ENCODE data around the gene RTL5.

The RTL5 gene

GRCh38 chrX:72110051-72110875 is 21.5 kb downstream of the RTL5 start:
- no CpG with 5 or more reads among the region's 13 CpGs for WGBS (ENCODE audit: insufficient coverage, insufficient read length)
- Histone ChIP-seq H3K36me3 (ENCODE audit: control insufficient read depth, insufficient read depth, low read length) (no peaks in the 10 kb centered on the region), H3K9me3 (ENCODE audit: control insufficient read depth, insufficient read depth, low read length) (no peaks in the 10 kb centered on the region), H3K4me1 (ENCODE audit: control insufficient read depth, insufficient read depth, low read length) (no peaks in the 10 kb centered on the region; the same call in 1 of the 2 replicates), H3K27ac (ENCODE audit: low read length) (no peak overlapping the region), H3K27me3 (ENCODE audit: control insufficient read depth, insufficient read depth, low read length) (no peaks in the 10 kb centered on the region), H3K4me3 (ENCODE audit: low read length) (no peak overlapping the region)
- DNase-seq (ENCODE audit: low read depth, low spot score) = no peak

GRCh38 chrX:72108666-72109065 is 23.0 kb downstream of the RTL5 start:
- Histone ChIP-seq H3K36me3 (ENCODE audit: control insufficient read depth, insufficient read depth, low read length) (no peaks in the 10 kb centered on the region), H3K4me1 (ENCODE audit: control insufficient read depth, insufficient read depth, low read length) (no peaks in the 10 kb centered on the region; the same call in 1 of the 2 replicates), H3K27me3 (ENCODE audit: control insufficient read depth, insufficient read depth, low read length) (no peaks in the 10 kb centered on the region), H3K27ac (ENCODE audit: low read length) (no peak overlapping the region), H3K4me3 (ENCODE audit: low read length) (no peak overlapping the region), H3K9me3 (ENCODE audit: control insufficient read depth, insufficient read depth, low read length) (no peaks in the 10 kb centered on the region)
- no peak for DNase-seq (ENCODE audit: low read depth, low spot score)
- no CpG with 5 or more reads among the region's 10 CpGs for WGBS (ENCODE audit: insufficient coverage, insufficient read length)

GRCh38 chrX:72107841-72108595 is 23.7 kb downstream of the RTL5 start:
- Histone ChIP-seq H3K27me3 (ENCODE audit: control insufficient read depth, insufficient read depth, low read length) (no peaks in the 10 kb centered on the region), H3K4me3 (ENCODE audit: low read length) (no peak overlapping the region), H3K36me3 (ENCODE audit: control insufficient read depth, insufficient read depth, low read length) (no peaks in the 10 kb centered on the region), H3K27ac (ENCODE audit: low read length) (no peak overlapping the region), H3K9me3 (ENCODE audit: control insufficient read depth, insufficient read depth, low read length) (no peaks in the 10 kb centered on the region), H3K4me1 (ENCODE audit: control insufficient read depth, insufficient read depth, low read length) (no peaks in the 10 kb centered on the region; the same call in 1 of the 2 replicates)
- no CpG with 5 or more reads among the region's 12 CpGs for WGBS (ENCODE audit: insufficient coverage, insufficient read length)
- no peak for DNase-seq (ENCODE audit: low read depth, low spot score)

DNA sequence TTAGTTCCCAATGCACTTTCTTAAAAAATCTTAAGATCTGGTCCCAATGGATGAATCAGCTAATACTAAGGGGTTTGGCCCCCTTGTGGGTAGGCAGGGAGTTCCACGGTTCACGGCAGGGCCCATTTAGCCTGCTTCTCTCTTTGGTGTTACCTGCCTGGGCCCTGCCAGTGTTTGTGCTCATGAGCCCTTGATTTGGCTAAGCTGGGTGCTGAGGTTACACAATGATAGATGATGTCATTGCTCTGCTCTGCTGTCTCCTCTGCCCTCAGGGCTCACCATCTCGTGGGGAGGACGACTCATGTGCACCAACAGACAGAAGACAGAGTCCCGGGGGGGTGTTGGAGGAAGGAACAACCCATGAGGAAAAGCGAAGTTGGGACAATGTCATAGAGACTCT is 24.4 kb downstream of the RTL5 start:
- no peak overlapping the region for H3K4me3 ChIP-seq (ENCODE audit: low read length)
- H3K27ac ChIP-seq (ENCODE audit: low read length) = no peak overlapping the region
- no CpG with 5 or more reads among the region's 6 CpGs for WGBS (ENCODE audit: insufficient coverage, insufficient read length)
- DNase-seq (ENCODE audit: low read depth, low spot score) = no peak
- H3K4me1 ChIP-seq (ENCODE audit: control insufficient read depth, insufficient read depth, low read length) = no peaks in the 10 kb centered on the region; the same call in 1 of the 2 replicates
- no peaks in the 10 kb centered on the region for H3K9me3 ChIP-seq (ENCODE audit: control insufficient read depth, insufficient read depth, low read length)
- H3K36me3 ChIP-seq (ENCODE audit: control insufficient read depth, insufficient read depth, low read length) = no peaks in the 10 kb centered on the region
- no peaks in the 10 kb centered on the region for H3K27me3 ChIP-seq (ENCODE audit: control insufficient read depth, insufficient read depth, low read length)

DNA sequence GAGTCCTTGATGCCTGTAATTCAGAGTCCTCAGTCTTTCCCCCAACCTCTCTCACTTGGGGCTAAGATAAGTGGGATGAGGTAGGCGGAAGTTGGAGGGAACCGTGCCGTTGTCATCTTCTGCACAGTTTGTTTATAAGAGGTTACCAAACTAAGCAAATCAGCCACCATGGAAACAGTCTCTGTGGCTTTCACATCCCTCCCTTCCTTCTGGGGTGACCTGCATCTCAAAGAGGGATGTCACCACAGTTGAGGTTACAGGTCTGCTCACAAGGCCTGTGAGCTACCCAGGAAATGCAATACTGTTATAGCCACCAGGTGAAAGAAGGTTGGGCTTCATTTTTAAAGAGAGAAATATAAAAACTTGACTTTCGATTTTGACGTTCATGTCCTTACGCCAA is 26.3 kb downstream of the RTL5 start:
- H3K9me3 ChIP-seq (ENCODE audit: control insufficient read depth, insufficient read depth, low read length) = no peaks in the 10 kb centered on the region
- H3K27ac ChIP-seq (ENCODE audit: low read length) = no peak overlapping the region
- no peak for DNase-seq (ENCODE audit: low read depth, low spot score)
- H3K4me3 ChIP-seq (ENCODE audit: low read length) = no peak overlapping the region
- no CpG with 5 or more reads among the region's 6 CpGs for WGBS (ENCODE audit: insufficient coverage, insufficient read length)
- peaks cover 7% of the 10 kb centered on the region for H3K4me1 ChIP-seq (ENCODE audit: control insufficient read depth, insufficient read depth, low read length)
- H3K36me3 ChIP-seq (ENCODE audit: control insufficient read depth, insufficient read depth, low read length) = no peaks in the 10 kb centered on the region
- no peaks in the 10 kb centered on the region for H3K27me3 ChIP-seq (ENCODE audit: control insufficient read depth, insufficient read depth, low read length)

DNA sequence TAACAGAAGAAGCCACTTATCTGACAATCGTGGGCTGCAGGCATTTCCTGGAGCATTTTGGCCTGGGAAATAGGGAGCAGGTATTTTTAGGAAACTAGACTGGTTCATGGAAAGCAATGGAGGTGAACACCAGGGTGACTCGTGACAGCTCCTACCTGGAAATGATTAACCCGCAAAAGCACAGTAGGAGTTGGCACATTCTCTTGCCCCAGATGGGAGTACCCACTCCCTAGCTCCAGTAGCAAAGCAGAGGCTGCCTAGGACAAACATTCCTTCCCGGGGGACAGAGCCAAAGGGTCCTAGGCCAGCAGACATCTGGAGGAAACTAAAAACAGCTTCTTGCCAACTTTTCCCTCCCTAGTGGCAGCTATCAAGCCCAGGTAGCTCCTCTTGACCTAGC is 29.0 kb downstream of the RTL5 start:
- Histone ChIP-seq H3K4me3 (ENCODE audit: low read length) (no peak overlapping the region), H3K27ac (ENCODE audit: low read length) (no peak overlapping the region), H3K4me1 (ENCODE audit: control insufficient read depth, insufficient read depth, low read length) (peaks cover 7% of the 10 kb centered on the region), H3K9me3 (ENCODE audit: control insufficient read depth, insufficient read depth, low read length) (no peaks in the 10 kb centered on the region), H3K36me3 (ENCODE audit: control insufficient read depth, insufficient read depth, low read length) (no peaks in the 10 kb centered on the region), H3K27me3 (ENCODE audit: control insufficient read depth, insufficient read depth, low read length) (no peaks in the 10 kb centered on the region)
- WGBS (ENCODE audit: insufficient coverage, insufficient read length) = no CpG with 5 or more reads among the region's 4 CpGs
- DNase-seq (ENCODE audit: low read depth, low spot score) = no peak

GRCh38 chrX:72102126-72102525 is 29.6 kb downstream of the RTL5 start:
- no peaks in the 10 kb centered on the region for H3K36me3 ChIP-seq (ENCODE audit: control insufficient read depth, insufficient read depth, low read length)
- no peaks in the 10 kb centered on the region for H3K9me3 ChIP-seq (ENCODE audit: control insufficient read depth, insufficient read depth, low read length)
- DNase-seq (ENCODE audit: low read depth, low spot score) = no peak
- H3K27me3 ChIP-seq (ENCODE audit: control insufficient read depth, insufficient read depth, low read length) = no peaks in the 10 kb centered on the region
- no peak overlapping the region for H3K27ac ChIP-seq (ENCODE audit: low read length)
- WGBS (ENCODE audit: insufficient coverage, insufficient read length) = no CpG with 5 or more reads among the region's 2 CpGs
- peaks cover 7% of the 10 kb centered on the region for H3K4me1 ChIP-seq (ENCODE audit: control insufficient read depth, insufficient read depth, low read length)
- H3K4me3 ChIP-seq (ENCODE audit: low read length) = no peak overlapping the region

- WGBS (ENCODE audit: insufficient coverage, insufficient read length) = no CpG with 5 or more reads among the region's 4 CpGs
- Histone ChIP-seq H3K27ac (ENCODE audit: low read length) (no peak overlapping the region), H3K36me3 (ENCODE audit: control insufficient read depth, insufficient read depth, low read length) (no peaks in the 10 kb centered on the region), H3K4me3 (ENCODE audit: low read length) (no peak overlapping the region), H3K9me3 (ENCODE audit: control insufficient read depth, insufficient read depth, low read length) (no peaks in the 10 kb centered on the region), H3K4me1 (ENCODE audit: control insufficient read depth, insufficient read depth, low read length) (peaks cover 7% of the 10 kb centered on the region), H3K27me3 (ENCODE audit: control insufficient read depth, insufficient read depth, low read length) (no peaks in the 10 kb centered on the region)
- DNase-seq (ENCODE audit: low read depth, low spot score) = no peak
Observed at GRCh38 chrX:72101597-72102037, 30.1 kb downstream of the RTL5 start.

GRCh38 chrX:72100824-72101351 is 30.8 kb downstream of the RTL5 start:
- H3K4me3 ChIP-seq (ENCODE audit: low read length) = no peak overlapping the region
- H3K9me3 ChIP-seq (ENCODE audit: control insufficient read depth, insufficient read depth, low read length) = no peaks in the 10 kb centered on the region
- no CpG with 5 or more reads among the region's 9 CpGs for WGBS (ENCODE audit: insufficient coverage, insufficient read length)
- peaks cover 7% of the 10 kb centered on the region for H3K4me1 ChIP-seq (ENCODE audit: control insufficient read depth, insufficient read depth, low read length)
- no peaks in the 10 kb centered on the region for H3K36me3 ChIP-seq (ENCODE audit: control insufficient read depth, insufficient read depth, low read length)
- H3K27ac ChIP-seq (ENCODE audit: low read length) = no peak overlapping the region
- no peaks in the 10 kb centered on the region for H3K27me3 ChIP-seq (ENCODE audit: control insufficient read depth, insufficient read depth, low read length)
- DNase-seq (ENCODE audit: low read depth, low spot score) = no peak

DNA sequence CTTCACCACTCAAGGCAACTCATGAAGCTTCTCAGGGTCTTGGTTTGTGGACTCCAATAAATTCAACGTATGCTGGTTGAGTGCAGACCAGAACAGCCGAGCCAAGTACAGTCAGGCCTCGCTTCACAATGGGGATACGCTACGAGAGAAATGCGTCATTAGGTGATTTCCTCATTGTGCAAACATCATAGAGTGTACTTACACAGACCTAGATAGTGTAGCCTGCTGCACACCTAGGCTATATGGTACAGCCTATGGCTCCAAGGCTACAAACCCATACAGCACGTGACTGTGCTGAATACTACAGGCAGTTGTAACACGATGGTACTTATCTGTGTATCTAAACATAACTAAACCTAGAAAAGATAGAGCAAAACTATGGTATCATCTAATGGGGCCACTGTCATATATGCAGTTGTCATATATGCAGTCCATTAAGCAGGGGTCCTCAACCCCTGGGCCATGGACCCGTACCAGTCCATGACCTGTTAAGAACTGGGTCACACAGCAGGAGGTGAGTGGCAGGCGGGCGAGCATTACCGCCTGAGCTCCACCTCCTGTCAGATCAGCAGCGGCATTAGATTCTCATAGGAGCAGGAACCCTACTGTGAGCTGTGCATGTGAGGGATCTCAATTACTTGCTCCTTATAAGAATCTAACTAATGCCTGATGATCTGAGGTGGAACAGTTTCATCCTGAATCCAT is 31.5 kb downstream of the RTL5 start:
- Histone ChIP-seq H3K4me1 (ENCODE audit: control insufficient read depth, insufficient read depth, low read length) (peaks cover 7% of the 10 kb centered on the region), H3K9me3 (ENCODE audit: control insufficient read depth, insufficient read depth, low read length) (no peaks in the 10 kb centered on the region), H3K27ac (ENCODE audit: low read length) (no peak overlapping the region), H3K27me3 (ENCODE audit: control insufficient read depth, insufficient read depth, low read length) (no peaks in the 10 kb centered on the region), H3K36me3 (ENCODE audit: control insufficient read depth, insufficient read depth, low read length) (no peaks in the 10 kb centered on the region), H3K4me3 (ENCODE audit: low read length) (no peak overlapping the region)
- no peak for DNase-seq (ENCODE audit: low read depth, low spot score)
- WGBS (ENCODE audit: insufficient coverage, insufficient read length) = no CpG with 5 or more reads among the region's 13 CpGs

All from iPS DF 6.9 (cell line).